MV-4-11 (cell line): Measurements from ENCODE around the gene OLR1.

Experiments used
- DNase-seq: peaks from one replicate; lab custom pipeline; 2025; lab: John Stamatoyannopoulos, UW

Gene OLR1

GRCh38 chr12:10153271-10154144 is 18.4 kb downstream of the OLR1 start:
- peak; percentile 38 for DNase-seq

GRCh38 chr12:10151621-10152020 is 20.3 kb downstream of the OLR1 start:
- no peak for DNase-seq

GRCh38 chr12:10147714-10148403 is 24.1 kb downstream of the OLR1 start:
- DNase-seq = no peak

GRCh38 chr12:10142976-10143589 is 28.8 kb downstream of the OLR1 start:
- DNase-seq = peak; percentile 3

GRCh38 chr12:10140001-10140400 is 31.9 kb downstream of the OLR1 start:
- peak; percentile 77 for DNase-seq

GRCh38 chr12:10136637-10137205 is 35.2 kb downstream of the OLR1 start:
- DNase-seq = peak; percentile 15

- DNase-seq = no peak
Observed at GRCh38 chr12:10135126-10135525, 36.8 kb downstream of the OLR1 start.

GRCh38 chr12:10132850-10133370 is 39.0 kb downstream of the OLR1 start:
- DNase-seq = no peak

- peak; percentile 73 for DNase-seq
Observed at GRCh38 chr12:10131111-10131690, 40.7 kb downstream of the OLR1 start.

- DNase-seq = peak; percentile 85
Observed at GRCh38 chr12:10130042-10130441, 41.9 kb downstream of the OLR1 start, which contains the start of gene CLEC7A. Gene CLEC7A, minus strand, starts transcription at chr12:10130199. Its CDS starts 117 bp downstream, at chr12:10130082.

GRCh38 chr12:10128687-10129086 is 43.2 kb downstream of the OLR1 start:
- peak; percentile 99 for DNase-seq

GRCh38 chr12:10126413-10126812 is 45.5 kb downstream of the OLR1 start:
- DNase-seq = peak; percentile 64

GRCh38 chr12:10122689-10123088 is 49.2 kb downstream of the OLR1 start:
- DNase-seq = no peak

GRCh38 chr12:10121278-10121677 is 50.7 kb downstream of the OLR1 start:
- peak; percentile 88 for DNase-seq

- no peak for DNase-seq
Observed at GRCh38 chr12:10119066-10119465, 52.9 kb downstream of the OLR1 start.

GRCh38 chr12:10115890-10116289 is 56.0 kb downstream of the OLR1 start:
- no peak for DNase-seq

- no peak for DNase-seq
Observed at GRCh38 chr12:10115311-10115710, 56.6 kb downstream of the OLR1 start.

- DNase-seq = no peak
Observed at GRCh38 chr12:10113920-10114319, 58.0 kb downstream of the OLR1 start.

- DNase-seq = no peak
Observed at GRCh38 chr12:10113075-10113474, 58.9 kb downstream of the OLR1 start.

GRCh38 chr12:10111451-10111850 is 60.5 kb downstream of the OLR1 start:
- no peak for DNase-seq

GRCh38 chr12:10110256-10110844 is 61.6 kb downstream of the OLR1 start:
- no peak for DNase-seq
